ENCODE results near the gene SLC9A3.

DNA sequence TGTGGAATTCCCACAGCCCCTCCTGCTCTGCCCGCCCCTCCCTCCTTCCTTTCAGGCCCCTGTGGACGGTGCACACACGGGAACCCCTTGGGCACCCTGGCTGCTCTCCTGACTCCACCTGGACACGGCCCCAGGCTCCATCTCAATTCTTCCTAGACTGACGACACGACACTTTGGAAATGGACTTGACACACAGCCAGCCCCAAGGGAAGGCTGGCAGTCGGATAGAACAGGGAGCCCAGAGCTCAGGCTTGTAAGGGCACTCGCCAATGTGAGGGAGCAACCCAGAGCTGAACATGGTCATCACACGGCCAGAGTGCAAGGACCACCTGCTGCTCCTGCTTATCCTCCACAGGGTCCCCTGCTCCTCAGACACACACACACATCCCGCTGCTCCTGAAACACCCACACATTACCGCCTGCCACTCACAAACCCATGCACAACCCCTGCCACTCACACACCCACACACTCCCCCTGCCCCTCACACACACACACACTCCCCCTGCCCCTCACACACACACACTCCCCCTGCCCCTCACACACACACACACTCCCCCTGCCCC, 8.9 kb downstream of the SLC9A3 start:
- TF ChIP-seq, protein P1, sequence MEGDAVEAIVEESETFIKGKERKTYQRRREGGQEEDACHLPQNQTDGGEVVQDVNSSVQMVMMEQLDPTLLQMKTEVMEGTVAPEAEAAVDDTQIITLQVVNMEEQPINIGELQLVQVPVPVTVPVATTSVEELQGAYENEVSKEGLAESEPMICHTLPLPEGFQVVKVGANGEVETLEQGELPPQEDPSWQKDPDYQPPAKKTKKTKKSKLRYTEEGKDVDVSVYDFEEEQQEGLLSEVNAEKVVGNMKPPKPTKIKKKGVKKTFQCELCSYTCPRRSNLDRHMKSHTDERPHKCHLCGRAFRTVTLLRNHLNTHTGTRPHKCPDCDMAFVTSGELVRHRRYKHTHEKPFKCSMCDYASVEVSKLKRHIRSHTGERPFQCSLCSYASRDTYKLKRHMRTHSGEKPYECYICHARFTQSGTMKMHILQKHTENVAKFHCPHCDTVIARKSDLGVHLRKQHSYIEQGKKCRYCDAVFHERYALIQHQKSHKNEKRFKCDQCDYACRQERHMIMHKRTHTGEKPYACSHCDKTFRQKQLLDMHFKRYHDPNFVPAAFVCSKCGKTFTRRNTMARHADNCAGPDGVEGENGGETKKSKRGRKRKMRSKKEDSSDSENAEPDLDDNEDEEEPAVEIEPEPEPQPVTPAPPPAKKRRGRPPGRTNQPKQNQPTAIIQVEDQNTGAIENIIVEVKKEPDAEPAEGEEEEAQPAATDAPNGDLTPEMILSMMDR (IDR thresholded peaks at IDR 0.05; ENCODE audit: low read depth, low read length, poor library complexity, severe bottlenecking), result no peak
- no peak for TF ChIP-seq EZH2phosphoT487 (IDR thresholded peaks at IDR 0.05; ENCODE audit: borderline replicate concordance, low read length)
